Measurements from ENCODE around the gene ORAI2. TPM values are rescaled to one million over a fixed set of nuclear protein-coding genes. Genes with fewer than 3 reads are reported as not detected.

The ORAI2 gene
- total and polyA plus RNA-seq, 2 experiments from 2014 or later: 20.4 to 25.5 TPM

DNA sequence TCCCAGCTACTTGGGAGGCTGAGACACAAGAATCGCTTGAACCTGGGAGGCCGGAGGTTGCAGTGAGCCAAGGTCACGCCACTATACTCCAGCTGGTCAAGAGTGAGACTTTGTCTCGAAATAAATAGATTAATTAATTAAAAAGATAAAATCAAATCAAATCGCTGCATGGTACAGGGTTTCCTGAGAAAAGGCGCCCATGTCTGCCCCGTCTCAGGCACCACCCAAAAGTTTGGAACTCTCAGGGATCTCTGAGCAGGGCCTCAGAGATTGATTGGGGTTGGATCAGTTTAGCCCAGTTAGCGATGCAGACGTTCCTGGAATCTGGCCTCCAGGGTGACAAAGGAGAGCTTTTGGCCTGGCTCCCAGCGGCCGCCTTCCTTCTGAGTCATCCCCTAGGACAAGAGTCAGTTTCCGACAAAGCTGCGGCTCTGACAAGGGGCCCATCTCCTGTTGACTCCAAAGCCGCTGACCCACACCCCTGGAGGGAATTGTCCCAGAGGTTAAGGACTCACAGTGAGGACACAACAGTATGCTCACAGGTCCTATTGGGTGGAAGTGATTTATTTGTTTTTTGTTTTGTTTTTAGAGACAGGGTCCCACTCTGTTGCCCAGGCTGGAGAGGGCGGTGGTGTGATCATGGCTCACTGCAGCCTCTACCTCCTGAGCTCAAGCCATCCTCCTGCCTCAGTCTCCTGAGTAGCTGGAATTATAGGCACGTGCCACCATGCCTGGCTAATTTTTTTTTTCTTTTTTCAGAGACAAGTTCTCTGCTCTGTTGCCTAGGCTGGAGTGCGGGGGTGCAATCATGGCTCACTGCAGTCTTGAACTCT is 6.8 kb downstream of the ORAI2 start:
- peaks cover 3% of the 10 kb centered on the region for H3K36me3 ChIP-seq
- no peaks in the 10 kb centered on the region for H3K27me3 ChIP-seq
- no peak overlapping the region for H3K27ac ChIP-seq
- DNase-seq (ENCODE audit: low read depth in 1 of 2, low spot score in 1 of 2): peak in 1 of 2 donors; percentile 73
- no peak overlapping the region for H3K4me3 ChIP-seq
- no peaks in the 10 kb centered on the region for H3K4me1 ChIP-seq (ENCODE audit: low read depth)
- no peaks in the 10 kb centered on the region for H3K9me3 ChIP-seq (ENCODE audit: low read depth)
- TF ChIP-seq, protein P1, sequence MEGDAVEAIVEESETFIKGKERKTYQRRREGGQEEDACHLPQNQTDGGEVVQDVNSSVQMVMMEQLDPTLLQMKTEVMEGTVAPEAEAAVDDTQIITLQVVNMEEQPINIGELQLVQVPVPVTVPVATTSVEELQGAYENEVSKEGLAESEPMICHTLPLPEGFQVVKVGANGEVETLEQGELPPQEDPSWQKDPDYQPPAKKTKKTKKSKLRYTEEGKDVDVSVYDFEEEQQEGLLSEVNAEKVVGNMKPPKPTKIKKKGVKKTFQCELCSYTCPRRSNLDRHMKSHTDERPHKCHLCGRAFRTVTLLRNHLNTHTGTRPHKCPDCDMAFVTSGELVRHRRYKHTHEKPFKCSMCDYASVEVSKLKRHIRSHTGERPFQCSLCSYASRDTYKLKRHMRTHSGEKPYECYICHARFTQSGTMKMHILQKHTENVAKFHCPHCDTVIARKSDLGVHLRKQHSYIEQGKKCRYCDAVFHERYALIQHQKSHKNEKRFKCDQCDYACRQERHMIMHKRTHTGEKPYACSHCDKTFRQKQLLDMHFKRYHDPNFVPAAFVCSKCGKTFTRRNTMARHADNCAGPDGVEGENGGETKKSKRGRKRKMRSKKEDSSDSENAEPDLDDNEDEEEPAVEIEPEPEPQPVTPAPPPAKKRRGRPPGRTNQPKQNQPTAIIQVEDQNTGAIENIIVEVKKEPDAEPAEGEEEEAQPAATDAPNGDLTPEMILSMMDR (IDR thresholded peaks at IDR 0.05; ENCODE audit: low read depth, low read length): no peak

DNA sequence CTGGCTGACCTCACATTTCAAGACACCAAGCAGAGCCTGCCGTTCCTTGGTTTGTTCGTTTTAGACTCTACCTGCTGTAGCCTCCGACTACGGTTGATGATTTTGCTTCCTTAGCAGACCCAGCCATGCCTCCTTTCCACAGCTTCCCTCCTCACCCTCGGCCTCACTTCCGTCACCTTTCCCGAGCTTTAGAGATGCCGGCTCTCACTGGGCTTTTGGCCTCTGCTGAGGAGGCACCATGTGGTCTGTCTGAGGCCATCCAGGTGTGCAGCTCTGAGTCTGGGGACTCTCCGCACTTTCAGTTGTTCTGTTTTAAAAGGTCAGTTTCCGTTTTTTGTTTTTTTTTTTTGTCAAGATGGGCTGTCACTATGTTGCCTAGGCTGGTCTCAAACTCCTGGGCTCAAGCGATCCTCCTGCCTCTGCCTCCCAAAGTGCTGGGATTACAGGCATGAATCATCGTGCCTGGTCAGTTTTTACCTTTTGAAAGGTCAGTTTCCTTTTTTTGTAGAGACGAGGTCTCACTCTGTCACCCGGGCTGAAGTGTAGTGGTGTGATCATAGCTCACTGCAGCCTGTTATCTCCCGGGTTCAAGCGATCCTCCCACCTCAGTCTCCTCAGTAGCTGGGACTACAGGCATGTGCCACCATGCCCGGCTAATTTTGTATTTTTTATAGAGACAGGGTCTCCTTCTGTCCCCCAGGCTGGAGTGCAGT is 11.7 kb downstream of the ORAI2 start:
- Histone ChIP-seq H3K4me1 (ENCODE audit: low read depth) (no peaks in the 10 kb centered on the region), H3K36me3 (peaks cover 10% of the 10 kb centered on the region), H3K27ac (no peak overlapping the region), H3K27me3 (no peaks in the 10 kb centered on the region), H3K9me3 (ENCODE audit: low read depth) (no peaks in the 10 kb centered on the region), H3K4me3 (no peak overlapping the region)
- TF ChIP-seq, protein P1 (IDR thresholded peaks at IDR 0.05; ENCODE audit: low read depth, low read length): no peak
- DNase-seq (ENCODE audit: low read depth in 1 of 2, low spot score in 1 of 2): no peak

DNA sequence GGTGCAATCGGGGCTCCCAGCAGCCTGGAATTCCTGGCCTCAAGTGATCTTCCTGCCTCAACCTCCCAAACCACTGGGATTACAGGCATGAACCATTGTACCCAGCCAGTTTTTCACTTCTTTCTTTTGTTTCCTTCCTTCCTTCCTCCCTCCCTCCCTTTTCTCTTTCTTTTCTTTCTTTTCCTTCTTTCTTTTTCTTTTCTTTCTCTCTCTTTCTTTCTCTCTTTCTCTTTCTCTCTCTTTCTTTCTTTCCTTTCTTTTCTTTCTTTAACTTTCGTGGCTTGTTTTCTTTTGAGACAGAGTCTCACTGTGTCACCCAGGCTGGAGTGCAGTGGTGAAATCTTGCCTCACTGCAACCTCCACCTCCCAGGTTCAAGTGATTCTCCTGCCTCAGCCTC is 12.3 kb downstream of the ORAI2 start:
- Histone ChIP-seq H3K4me1 (ENCODE audit: low read depth) (no peaks in the 10 kb centered on the region), H3K27ac (no peak overlapping the region), H3K27me3 (no peaks in the 10 kb centered on the region), H3K36me3 (peaks cover 10% of the 10 kb centered on the region), H3K9me3 (ENCODE audit: low read depth) (no peaks in the 10 kb centered on the region), H3K4me3 (no peak overlapping the region)
- TF ChIP-seq, protein P1 (IDR thresholded peaks at IDR 0.05; ENCODE audit: low read depth, low read length): no peak
- DNase-seq (ENCODE audit: low read depth in 1 of 2, low spot score in 1 of 2): no peak

DNA sequence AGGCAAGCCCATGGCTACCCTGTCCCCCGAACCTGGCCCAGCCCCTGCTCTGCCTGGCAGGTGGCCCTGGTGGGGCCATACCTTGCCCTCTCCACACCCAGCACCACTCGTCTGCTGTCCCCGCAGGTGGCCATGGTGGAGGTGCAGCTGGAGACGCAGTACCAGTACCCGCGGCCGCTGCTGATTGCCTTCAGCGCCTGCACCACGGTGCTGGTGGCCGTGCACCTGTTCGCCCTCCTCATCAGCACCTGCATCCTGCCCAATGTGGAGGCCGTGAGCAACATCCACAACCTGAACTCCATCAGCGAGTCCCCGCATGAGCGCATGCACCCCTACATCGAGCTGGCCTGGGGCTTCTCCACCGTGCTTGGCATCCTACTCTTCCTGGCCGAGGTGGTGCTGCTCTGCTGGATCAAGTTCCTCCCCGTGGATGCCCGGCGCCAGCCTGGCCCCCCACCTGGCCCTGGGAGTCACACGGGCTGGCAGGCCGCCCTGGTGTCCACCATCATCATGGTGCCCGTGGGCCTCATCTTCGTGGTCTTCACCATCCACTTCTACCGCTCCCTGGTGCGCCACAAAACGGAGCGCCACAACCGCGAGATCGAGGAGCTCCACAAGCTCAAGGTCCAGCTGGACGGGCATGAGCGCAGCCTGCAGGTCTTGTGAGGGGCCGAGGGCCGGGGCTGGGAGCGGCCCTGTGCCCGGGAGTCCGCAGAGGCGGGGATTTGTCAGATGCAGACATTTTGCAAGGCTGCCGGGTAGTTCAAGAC is 13.2 kb downstream of the ORAI2 start:
- H3K9me3 ChIP-seq (ENCODE audit: low read depth): no peaks in the 10 kb centered on the region
- TF ChIP-seq, protein P1 (IDR thresholded peaks at IDR 0.05; ENCODE audit: low read depth, low read length): no peak
- H3K36me3 ChIP-seq: peaks cover 9% of the 10 kb centered on the region
- H3K27me3 ChIP-seq: no peaks in the 10 kb centered on the region
- no peak overlapping the region for H3K4me3 ChIP-seq
- no peak overlapping the region for H3K27ac ChIP-seq
- H3K4me1 ChIP-seq (ENCODE audit: low read depth): no peaks in the 10 kb centered on the region
- DNase-seq (ENCODE audit: low read depth in 1 of 2, low spot score in 1 of 2): no peak

DNA sequence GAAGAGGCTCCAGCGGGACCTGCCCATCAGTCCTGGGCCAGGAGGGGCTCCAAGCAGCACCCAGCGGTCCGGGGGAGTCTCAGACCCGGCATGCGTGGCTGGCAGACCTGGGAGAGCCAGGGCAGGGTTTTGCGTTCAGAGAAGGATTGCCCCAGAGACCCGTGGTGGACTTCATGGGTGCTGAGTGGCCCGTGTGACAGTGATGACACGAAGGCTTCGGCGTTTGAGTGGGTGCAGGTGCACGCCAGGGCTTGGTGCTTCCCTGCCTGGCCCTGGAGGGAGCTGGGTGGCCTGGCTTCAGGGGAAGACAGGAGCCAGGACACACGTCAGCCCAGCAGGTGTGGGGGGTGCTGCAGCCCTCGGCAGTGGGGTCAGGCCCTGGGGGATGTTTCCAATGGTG is 13.9 kb downstream of the ORAI2 start:
- TF ChIP-seq, protein P1 (IDR thresholded peaks at IDR 0.05; ENCODE audit: low read depth, low read length): no peak
- H3K9me3 ChIP-seq (ENCODE audit: low read depth): no peaks in the 10 kb centered on the region
- H3K4me1 ChIP-seq (ENCODE audit: low read depth): no peaks in the 10 kb centered on the region
- H3K27ac ChIP-seq: no peak overlapping the region
- DNase-seq (ENCODE audit: low read depth in 1 of 2, low spot score in 1 of 2): no peak
- no peaks in the 10 kb centered on the region for H3K27me3 ChIP-seq
- H3K36me3 ChIP-seq: peaks cover 7% of the 10 kb centered on the region
- no peak overlapping the region for H3K4me3 ChIP-seq
